GM19455 (cell line): ENCODE measurements around the gene SPDEF.

Source experiments
- ATAC-seq: cut with Tn5 transposase; IDR thresholded peaks from one replicate; pipeline ENCODE4 v1.9.1; 2021; ENCODE audit not compliant: unreplicated experiment

SPDEF gene

GRCh38 chr6:34528996-34529664, 27.0 kb downstream of the SPDEF start:
- no peak for ATAC-seq

GRCh38 chr6:34527751-34528670, 28.1 kb downstream of the SPDEF start:
- no peak for ATAC-seq

- ATAC-seq, result peak; percentile 76
Measured at GRCh38 chr6:34526992-34527728, 29.0 kb downstream of the SPDEF start.

GRCh38 chr6:34526241-34526972, 29.7 kb downstream of the SPDEF start:
- ATAC-seq, result no peak

- no peak for ATAC-seq
Measured at GRCh38 chr6:34525431-34526175, 30.5 kb downstream of the SPDEF start.

- ATAC-seq, result no peak
Measured at GRCh38 chr6:34524971-34525370, 31.2 kb downstream of the SPDEF start.

- no peak for ATAC-seq
Measured at GRCh38 chr6:34524499-34524898, 31.6 kb downstream of the SPDEF start.

GRCh38 chr6:34523441-34524206, 32.5 kb downstream of the SPDEF start:
- ATAC-seq, result no peak

- ATAC-seq, result no peak
Measured at GRCh38 chr6:34522761-34523160, 33.4 kb downstream of the SPDEF start.

- ATAC-seq, result no peak
Measured at GRCh38 chr6:34521463-34522285, 34.5 kb downstream of the SPDEF start.

- no peak for ATAC-seq
Measured at GRCh38 chr6:34520645-34521462, 35.3 kb downstream of the SPDEF start.

GRCh38 chr6:34519971-34520644, 36.0 kb downstream of the SPDEF start:
- ATAC-seq, result no peak

- no peak for ATAC-seq
Measured at GRCh38 chr6:34518669-34519365, 37.3 kb downstream of the SPDEF start.

GRCh38 chr6:34517966-34518365, 38.2 kb downstream of the SPDEF start:
- no peak for ATAC-seq

- no peak for ATAC-seq
Measured at GRCh38 chr6:34517461-34517881, 38.7 kb downstream of the SPDEF start.
